H9 (cell line): ENCODE measurements around the gene DOK6. TPM values are rescaled to one million over a fixed set of nuclear protein-coding genes. Genes with fewer than 3 reads are reported as not detected.

Source experiments
- DNase-seq: peaks from one replicate; pipeline ENCODE4 v3.0.0-alpha.2; 2017
- H2AFZ ChIP-seq: one replicate; pipeline ENCODE4 v1.6.1; 2013; ENCODE audit warnings: mild to moderate bottlenecking, low read length, control low read depth, moderate library complexity
- H2AK5ac ChIP-seq: 2 replicates; pipeline ENCODE4 v1.6.1; 2013; ENCODE audit warnings: low read length, control low read depth, mixed read lengths; ENCODE audit not compliant: insufficient read length
- H2BK120ac ChIP-seq: one replicate; pipeline ENCODE4 v1.6.1; 2013; ENCODE audit warnings: low read depth, mild to moderate bottlenecking, low read length, control low read depth, inconsistent platforms; ENCODE audit not compliant: poor library complexity, severe bottlenecking
- H2BK12ac ChIP-seq: 2 replicates; pipeline ENCODE4 v1.6.1; 2013; ENCODE audit warnings: low read length, control low read depth, mixed read lengths, low read depth; ENCODE audit not compliant: insufficient read length
- H2BK15ac ChIP-seq: 2 replicates; pipeline ENCODE4 v1.6.1; 2013; ENCODE audit warnings: low read depth, low read length, control low read depth
- H2BK20ac ChIP-seq: one replicate; pipeline ENCODE4 v1.6.1; 2013; ENCODE audit warnings: low read depth, mild to moderate bottlenecking, low read length, control low read depth, inconsistent platforms; ENCODE audit not compliant: poor library complexity, severe bottlenecking
- H2BK5ac ChIP-seq: 2 replicates; pipeline ENCODE4 v1.6.1; 2013; ENCODE audit warnings: low read length, control low read depth, mixed read lengths; ENCODE audit not compliant: insufficient read length
- H3K14ac ChIP-seq: 2 replicates; pipeline ENCODE4 v1.6.1; 2013; ENCODE audit warnings: low read length, control low read depth; ENCODE audit not compliant: insufficient read depth
- H3K18ac ChIP-seq: 2 replicates; pipeline ENCODE4 v1.6.1; 2013; ENCODE audit warnings: low read depth, mild to moderate bottlenecking, mixed read lengths, low read length, control low read depth; ENCODE audit not compliant: insufficient read length
- H3K23ac ChIP-seq: 2 replicates; pipeline ENCODE4 v1.6.1; 2013; ENCODE audit warnings: low read length, control low read depth, mixed read lengths, low read depth; ENCODE audit not compliant: insufficient read length
- H3K23me2 ChIP-seq: 2 replicates; pipeline ENCODE4 v1.6.1; 2013; ENCODE audit warnings: low read depth, mild to moderate bottlenecking, mixed read lengths, low read length, control low read depth; ENCODE audit not compliant: insufficient read length, poor library complexity, severe bottlenecking
- H3K27ac ChIP-seq: 2 replicates; pipeline ENCODE4 v1.5.1; 2013; ENCODE audit warnings: low read length, control low read depth, mixed read lengths, low read depth; ENCODE audit not compliant: insufficient read length
- H3K27me3 ChIP-seq: 2 replicates; pipeline ENCODE4 v1.6.1; 2013; ENCODE audit warnings: low read length, control low read depth, inconsistent platforms; ENCODE audit not compliant: insufficient read depth
- H3K4ac ChIP-seq: 2 replicates; pipeline ENCODE4 v1.6.1; 2013; ENCODE audit warnings: low read depth, mild to moderate bottlenecking, control low read depth, inconsistent platforms, low read length, moderate library complexity
- H3K4me1 ChIP-seq: 2 replicates; pipeline ENCODE4 v1.6.1; 2013; ENCODE audit warnings: low read length, control low read depth, inconsistent platforms; ENCODE audit not compliant: insufficient read depth
- H3K4me2 ChIP-seq: 2 replicates; pipeline ENCODE4 v1.6.1; 2013; ENCODE audit warnings: low read length, control low read depth, mixed read lengths; ENCODE audit not compliant: insufficient read length, insufficient read depth
- H3K56ac ChIP-seq: 2 replicates; pipeline ENCODE4 v1.6.1; 2013; ENCODE audit warnings: low read depth, mild to moderate bottlenecking, mixed read lengths, low read length, control low read depth; ENCODE audit not compliant: insufficient read length
- H3K79me1 ChIP-seq: 2 replicates; pipeline ENCODE4 v1.6.1; 2013; ENCODE audit warnings: low read depth, mild to moderate bottlenecking, moderate library complexity, low read length, control low read depth, inconsistent platforms; ENCODE audit not compliant: insufficient read depth, poor library complexity, severe bottlenecking
- H3K79me2 ChIP-seq: 2 replicates; pipeline ENCODE4 v1.6.1; 2013; ENCODE audit warnings: low read length, control low read depth, inconsistent platforms; ENCODE audit not compliant: insufficient read depth
- H3K9ac ChIP-seq: 2 replicates; pipeline ENCODE4 v1.6.1; 2013; ENCODE audit warnings: low read length, control low read depth, mixed read lengths; ENCODE audit not compliant: insufficient read length; ENCODE audit errors: extremely low read depth
- H3K9me3 ChIP-seq: one replicate; pipeline ENCODE4 v1.6.1; 2013; ENCODE audit warnings: low read depth, low read length, inconsistent platforms; ENCODE audit not compliant: control insufficient read depth
- H3T11ph ChIP-seq: one replicate; pipeline ENCODE4 v1.6.1; 2013; ENCODE audit warnings: mild to moderate bottlenecking, low read length, control low read depth, inconsistent platforms
- H4K20me1 ChIP-seq: one replicate; pipeline ENCODE4 v1.6.1; 2013; ENCODE audit not compliant: control insufficient read depth, insufficient read length, insufficient read depth
- H4K5ac ChIP-seq: 2 replicates; pipeline ENCODE4 v1.6.1; 2013; ENCODE audit warnings: low read depth, mild to moderate bottlenecking, mixed read lengths, low read length, control low read depth; ENCODE audit not compliant: insufficient read length
- H4K8ac ChIP-seq: replicated peaks from 2 replicates; pipeline ENCODE4 v1.6.1; 2013; ENCODE audit warnings: low read length, control low read depth, mixed read lengths, low read depth; ENCODE audit not compliant: insufficient read length
- H4K91ac ChIP-seq: 2 replicates; pipeline ENCODE4 v1.6.1; 2013; ENCODE audit warnings: low read depth, mild to moderate bottlenecking, moderate library complexity, mixed read lengths, low read length, control low read depth; ENCODE audit not compliant: insufficient read length
- H3K27ac Mint-ChIP-seq, 3 experiments: 2 replicates in 2 of 3; 3 replicates in 1 of 3; pipeline ENCODE4 v1.8.0; 2020 to 2021; ENCODE audit warnings: mixed read lengths in 3 of 3, mild to moderate bottlenecking in 1 of 3, moderate library complexity in 1 of 3
- H3K27me3 Mint-ChIP-seq: 2 replicates; pipeline ENCODE4 v1.8.0; 2021; ENCODE audit warnings: low read depth, mild to moderate bottlenecking, moderate library complexity, mixed read lengths
- H3K36me3 Mint-ChIP-seq, 3 experiments: 2 replicates in 2 of 3; 3 replicates in 1 of 3; pipeline ENCODE4 v1.8.0; 2020 to 2021; ENCODE audit warnings: low read depth in 3 of 3, mixed read lengths in 3 of 3; ENCODE audit not compliant: insufficient read depth in 1 of 3
- H3K4me1 Mint-ChIP-seq, 2 experiments: 2 replicates each; pipeline ENCODE4 v1.8.0; 2020; ENCODE audit warnings: mixed read lengths in 2 of 2
- H3K4me3 Mint-ChIP-seq, 2 experiments: 2 replicates in 1 of 2; 3 replicates in 1 of 2; pipeline ENCODE4 v1.8.0; 2020 to 2021; ENCODE audit warnings: mild to moderate bottlenecking in 2 of 2, mixed read lengths in 2 of 2, moderate library complexity in 1 of 2
- H3K9me3 Mint-ChIP-seq, 2 experiments: 2 replicates in 1 of 2; 3 replicates in 1 of 2; pipeline ENCODE4 v1.8.0; 2020; ENCODE audit warnings: mild to moderate bottlenecking in 2 of 2, mixed read lengths in 2 of 2, moderate library complexity in 1 of 2
- CTCF ChIP-seq: fragments of 200-600 bp; sonication (generic); conservative IDR thresholded peaks from 3 replicates; pipeline ENCODE4 v1.8.0; 2021; ENCODE audit warnings: antibody characterized with exemption, mild to moderate bottlenecking
- WGBS: extraction: QIAGEN DNeasy Blood & Tissue Kit; methylation state at CpG from one replicate; pipeline ENCODE4 v1.1.7; 2013; ENCODE audit warnings: missing lambda C conversion rate, low lambda C conversion rate, mixed read lengths; ENCODE audit not compliant: insufficient read length; ENCODE audit errors: extremely low coverage; 5-methylcytosine and 5-hydroxymethylcytosine counted together
- total RNA-seq: library from RNA; stranded (reverse); gene quantifications from 2 replicates; pipeline ENCODE4 v1.2.1, GENCODE V29; 2021

The DOK6 gene
- total RNA-seq, 1 experiment from 2014 or later: 0.20 TPM

- Histone ChIP-seq H4K5ac (no peak overlapping the region), H3K79me1 (no peaks in the 10 kb centered on the region), H2BK20ac (no peak overlapping the region), H4K91ac (no peak overlapping the region), H4K8ac (no peak overlapping the region), H2BK5ac (no peak overlapping the region), H3K27ac (no peak overlapping the region), H3K9ac (no peak overlapping the region), H2BK15ac (no peak overlapping the region), H3K18ac (no peak overlapping the region), H3T11ph (no peak overlapping the region), H3K79me2 (no peaks in the 10 kb centered on the region), H3K4me1 (no peaks in the 10 kb centered on the region), H2BK12ac (no peak overlapping the region), H2AFZ (no peak overlapping the region), H3K23ac (no peak overlapping the region), H3K4ac (no peak overlapping the region), H4K20me1 (no peaks in the 10 kb centered on the region), H2BK120ac (no peak overlapping the region), H3K27me3 (no peaks in the 10 kb centered on the region), H3K23me2 (no peaks in the 10 kb centered on the region), H3K9me3 (no peaks in the 10 kb centered on the region), H2AK5ac (no peak overlapping the region), H3K56ac (no peak overlapping the region), H3K4me2 (no peak overlapping the region), H3K14ac (no peak overlapping the region)
- H3K4me1 Mint-ChIP-seq: 0 out of 4 replicates have a peak, but pooled peaks cover 0 to under 1% of the 10 kb centered on the region in 2 experiments
- no peak for DNase-seq
- no peaks in the 10 kb centered on the region for H3K9me3 Mint-ChIP-seq
- H3K27me3 Mint-ChIP-seq: no peaks in the 10 kb centered on the region
- no CpG with 5 or more reads among the region's 4 CpGs for WGBS
- no peak overlapping the region for H3K4me3 Mint-ChIP-seq
- H3K27ac Mint-ChIP-seq: no peak overlapping the region
- H3K36me3 Mint-ChIP-seq: no peaks in the 10 kb centered on the region
- TF ChIP-seq CTCF: no peak
These were observed 257.4 kb downstream of the DOK6 start for GRCh38 chr18:69658103-69658502.
